ENCODE data around the gene CCDC24.

- TF ChIP-seq CTCF (IDR thresholded peaks at IDR 0.05) (no peak), POLR2A (IDR thresholded peaks at IDR 0.05) (no peak), POLR2AphosphoS5 (IDR thresholded peaks at IDR 0.05) (no peak)
These were observed 46.5 kb upstream of the CCDC24 start for GRCh38 chr1:43944860-43945259.

Measured in suprapubic skin (tissue), 4 donors.